Breast epithelium (tissue), 4 donors: ENCODE data around the gene CDHR2. TPM values are rescaled to one million over a fixed set of nuclear protein-coding genes. Genes with fewer than 3 reads are reported as not detected.

Experiments
- DNase-seq, 2 donors: peaks; one replicate each; pipeline ENCODE4 v3.0.0-alpha.2; 2019; ENCODE audit warnings: low spot score in 2 of 2
- H3K27ac ChIP-seq, 2 donors: fragments of 200-600 bp; sonication (generic) in 1 of 2; one replicate each; pipeline ENCODE4 v1.5.1; 2016 to 2019; ENCODE audit warnings: mild to moderate bottlenecking in 1 of 2
- H3K27me3 ChIP-seq, 2 donors: fragments of 200-600 bp; sonication (generic) in 1 of 2; one replicate each; pipeline versions ENCODE4 v1.5.1 to v1.6.0; 2017 to 2019; ENCODE audit warnings: control low read depth in 1 of 2, mild to moderate bottlenecking in 1 of 2
- H3K36me3 ChIP-seq: fragments of 200-600 bp; one replicate; pipeline ENCODE4 v1.5.1; 2019
- H3K4me1 ChIP-seq, 2 donors: fragments of 200-600 bp; sonication (generic); one replicate each; pipeline ENCODE4 v1.5.1; 2016 to 2019; ENCODE audit warnings: control low read depth in 1 of 2
- H3K4me3 ChIP-seq, 3 donors: fragments of 200-600 bp; sonication (generic); 1 replicate in 2 of 3; 2 replicates in 1 of 3; pipeline ENCODE4 v1.5.1; 2016 to 2019; ENCODE audit warnings: mild to moderate bottlenecking in 3 of 3, moderate library complexity in 2 of 3
- H3K9me3 ChIP-seq, 2 donors: fragments of 200-600 bp; sonication (generic) in 1 of 2; one replicate each; pipeline ENCODE4 v1.5.1; 2016 to 2019; ENCODE audit warnings: control low read depth in 1 of 2
- POLR2A ChIP-seq: fragments of 450-650 bp; IDR thresholded peaks from one replicate; pipeline ENCODE4 v1.6.1; 2016; ENCODE audit warnings: antibody characterized with exemption, mild to moderate bottlenecking, moderate library complexity
- POLR2AphosphoS5 ChIP-seq, 3 donors: sonication (generic); formaldehyde crosslinking; IDR thresholded peaks; one replicate each; pipeline ENCODE4 v1.6.1; 2017; ENCODE audit warnings: antibody characterized with exemption in 3 of 3
- intact Hi-C: fragments of 100-400 bp; cut with DNase I; formaldehyde crosslinking; loops from one replicate; pipeline ENCODE4 v1.15.1; 2023; ENCODE audit warnings: low total_unique reads
- total RNA-seq, 3 donors: library from RNA; depleted of rRNA; stranded (reverse); fragments of >200 nt; gene quantifications; one replicate each; pipeline ENCODE4 v1.1.0, GENCODE V29; 2016
- TF ChIP-seq, protein P1 (sequence below), 3 donors: fragments of 450-650 bp; IDR thresholded peaks; one replicate each; pipeline ENCODE4 v1.5.1; 2016 to 2017; ENCODE audit warnings: antibody characterized with exemption in 3 of 3, mild to moderate bottlenecking in 3 of 3, moderate library complexity in 3 of 3

Gene CDHR2
- total RNA-seq, 3 donors from 2014 or later = 2.3 TPM; not detected in 2

DNA sequence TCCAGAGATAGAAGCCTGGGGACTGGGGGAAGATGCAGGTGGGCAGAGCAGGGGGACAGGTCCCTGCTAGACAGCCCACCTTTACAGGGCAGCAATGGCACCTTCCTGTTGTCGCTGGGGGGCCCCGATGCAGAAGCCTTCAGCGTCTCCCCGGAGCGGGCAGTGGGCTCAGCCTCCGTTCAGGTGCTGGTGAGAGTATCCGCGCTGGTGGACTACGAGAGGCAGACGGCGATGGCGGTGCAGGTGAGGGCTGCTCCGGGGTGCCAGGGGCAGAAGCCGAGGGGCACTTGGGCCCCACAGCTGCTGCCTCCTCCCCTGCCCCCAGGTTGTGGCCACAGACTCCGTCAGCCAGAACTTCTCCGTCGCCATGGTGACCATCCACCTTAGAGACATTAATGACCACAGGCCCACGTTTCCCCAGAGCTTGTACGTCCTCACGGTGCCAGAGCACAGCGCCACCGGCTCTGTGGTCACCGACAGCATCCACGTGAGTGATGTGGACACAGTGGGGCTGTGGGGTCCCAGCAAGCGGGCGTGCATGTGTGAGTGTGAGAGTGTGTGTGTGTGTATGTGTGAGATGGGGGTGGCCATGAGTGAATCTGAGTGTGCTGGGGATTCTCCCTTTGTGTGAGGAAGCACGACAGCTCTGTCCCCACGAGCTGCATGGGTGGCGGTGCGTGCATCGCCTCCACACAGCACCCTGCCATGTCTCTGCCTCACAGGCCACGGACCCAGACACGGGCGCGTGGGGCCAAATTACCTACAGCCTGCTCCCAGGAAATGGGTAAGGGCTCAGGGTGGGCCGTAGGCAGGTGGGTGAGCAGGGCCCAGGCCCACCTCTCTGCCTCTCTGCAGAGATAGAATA is 28.4 kb downstream of the CDHR2 start:
- no peaks in the 10 kb centered on the region for H3K9me3 ChIP-seq
- no peak for DNase-seq
- H3K27me3 ChIP-seq = no peaks in the 10 kb centered on the region
- H3K4me1 ChIP-seq = no peaks in the 10 kb centered on the region
- intact Hi-C loops = no loop called here
- H3K4me3 ChIP-seq = no peak overlapping the region
- H3K27ac ChIP-seq = no peak overlapping the region
- TF ChIP-seq POLR2AphosphoS5 (IDR thresholded peaks at IDR 0.05) (no peak), POLR2A (no peak)
- TF ChIP-seq, protein P1, sequence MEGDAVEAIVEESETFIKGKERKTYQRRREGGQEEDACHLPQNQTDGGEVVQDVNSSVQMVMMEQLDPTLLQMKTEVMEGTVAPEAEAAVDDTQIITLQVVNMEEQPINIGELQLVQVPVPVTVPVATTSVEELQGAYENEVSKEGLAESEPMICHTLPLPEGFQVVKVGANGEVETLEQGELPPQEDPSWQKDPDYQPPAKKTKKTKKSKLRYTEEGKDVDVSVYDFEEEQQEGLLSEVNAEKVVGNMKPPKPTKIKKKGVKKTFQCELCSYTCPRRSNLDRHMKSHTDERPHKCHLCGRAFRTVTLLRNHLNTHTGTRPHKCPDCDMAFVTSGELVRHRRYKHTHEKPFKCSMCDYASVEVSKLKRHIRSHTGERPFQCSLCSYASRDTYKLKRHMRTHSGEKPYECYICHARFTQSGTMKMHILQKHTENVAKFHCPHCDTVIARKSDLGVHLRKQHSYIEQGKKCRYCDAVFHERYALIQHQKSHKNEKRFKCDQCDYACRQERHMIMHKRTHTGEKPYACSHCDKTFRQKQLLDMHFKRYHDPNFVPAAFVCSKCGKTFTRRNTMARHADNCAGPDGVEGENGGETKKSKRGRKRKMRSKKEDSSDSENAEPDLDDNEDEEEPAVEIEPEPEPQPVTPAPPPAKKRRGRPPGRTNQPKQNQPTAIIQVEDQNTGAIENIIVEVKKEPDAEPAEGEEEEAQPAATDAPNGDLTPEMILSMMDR (IDR thresholded peaks at IDR 0.05) = no peak
- H3K36me3 ChIP-seq = no peaks in the 10 kb centered on the region

GRCh38 chr5:176578391-176578808 is 29.3 kb downstream of the CDHR2 start:
- intact Hi-C loops = no loop called here
- DNase-seq = peak; percentile 64 to 84

GRCh38 chr5:176579323-176579722 is 30.2 kb downstream of the CDHR2 start:
- Histone ChIP-seq H3K4me3 (no peak overlapping the region), H3K4me1 (no peaks in the 10 kb centered on the region), H3K27ac (no peak overlapping the region), H3K9me3 (peaks cover under 1 to 3% of the 10 kb centered on the region in 2 donors), H3K36me3 (no peaks in the 10 kb centered on the region), H3K27me3 (no peaks in the 10 kb centered on the region)
- DNase-seq = no peak
- intact Hi-C loops = no loop called here
- TF ChIP-seq, protein P1 (IDR thresholded peaks at IDR 0.05) = no peak
- TF ChIP-seq POLR2A = no peak

More at GRCh38 chr5:176578391-176578808, 29.3 kb downstream of the CDHR2 start:
- H3K4me1 ChIP-seq = no peaks in the 10 kb centered on the region
- no peaks in the 10 kb centered on the region for H3K27me3 ChIP-seq
- no peaks in the 10 kb centered on the region for H3K36me3 ChIP-seq
- H3K9me3 ChIP-seq = no peaks in the 10 kb centered on the region
- no peak overlapping the region for H3K4me3 ChIP-seq
- no peak overlapping the region for H3K27ac ChIP-seq
- TF ChIP-seq, protein P1 (IDR thresholded peaks at IDR 0.05) = peak; percentile 67 to 79 (median 71)
- TF ChIP-seq POLR2A = no peak
- no peak for TF ChIP-seq POLR2AphosphoS5 (IDR thresholded peaks at IDR 0.05)

DNA sequence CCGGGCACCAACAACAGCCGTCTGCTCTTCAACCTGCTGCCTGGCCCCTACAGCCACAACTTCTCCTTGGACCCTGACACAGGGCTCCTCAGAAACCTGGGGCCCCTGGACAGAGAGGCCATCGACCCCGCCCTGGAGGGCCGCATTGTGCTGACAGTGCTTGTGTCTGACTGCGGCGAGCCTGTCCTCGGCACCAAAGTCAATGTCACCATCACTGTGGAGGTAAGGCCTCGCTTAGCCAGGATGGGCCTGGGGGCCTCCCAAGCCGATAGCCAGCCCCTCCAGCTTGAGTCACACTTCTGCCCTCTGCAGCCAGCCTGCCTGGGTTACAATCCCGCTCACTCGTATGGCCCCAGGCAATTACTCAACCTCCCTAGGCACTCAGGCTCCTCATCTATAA is 32.2 kb downstream of the CDHR2 start:
- TF ChIP-seq POLR2AphosphoS5 (IDR thresholded peaks at IDR 0.05) = no peak

DNA sequence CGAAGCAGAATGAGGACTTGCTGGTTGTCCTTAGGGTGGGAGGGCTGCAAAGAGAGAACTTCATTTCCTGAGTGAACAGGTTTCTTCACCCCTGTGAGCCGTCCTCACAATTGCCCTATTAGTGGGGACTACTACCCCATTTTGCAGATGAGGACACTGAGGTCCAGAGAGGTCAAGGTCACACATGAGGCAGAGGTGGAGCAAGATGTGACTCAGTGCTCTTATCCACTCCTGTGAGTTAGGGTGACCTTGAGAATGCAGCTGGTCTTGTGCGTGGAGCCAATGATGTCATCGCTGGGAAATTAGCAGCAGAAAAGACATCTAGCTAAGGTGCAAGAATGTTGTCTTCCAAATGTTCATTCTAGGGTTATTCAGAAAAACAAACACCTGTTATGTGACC is 33.9 kb downstream of the CDHR2 start:
- DNase-seq = no peak
- TF ChIP-seq POLR2A (no peak), POLR2AphosphoS5 (IDR thresholded peaks at IDR 0.05) (no peak)
- TF ChIP-seq, protein P1 (IDR thresholded peaks at IDR 0.05) = no peak
- peaks cover 20 to 27% of the 10 kb centered on the region in 2 donors for H3K9me3 ChIP-seq
- H3K4me3 ChIP-seq = no peak overlapping the region
- H3K36me3 ChIP-seq = no peaks in the 10 kb centered on the region
- H3K27ac ChIP-seq = no peak overlapping the region
- no peaks in the 10 kb centered on the region for H3K27me3 ChIP-seq
- intact Hi-C loops = no loop called here
- no peaks in the 10 kb centered on the region for H3K4me1 ChIP-seq

More for the DNA sequence above, 32.2 kb downstream of the CDHR2 start:
- Histone ChIP-seq H3K27me3 (no peaks in the 10 kb centered on the region), H3K36me3 (no peaks in the 10 kb centered on the region), H3K4me3 (no peak overlapping the region), H3K27ac (no peak overlapping the region), H3K4me1 (no peaks in the 10 kb centered on the region), H3K9me3 (peaks cover 20 to 23% of the 10 kb centered on the region in 2 donors)
- intact Hi-C loops = no loop called here
- DNase-seq = no peak
